Measurements from ENCODE around the gene LHB. TPM values are rescaled to one million over a fixed set of nuclear protein-coding genes. Genes with fewer than 3 reads are reported as not detected.
A peak's percentile ranks its signal among the peaks of the same experiment; 100 is the strongest.

LHB gene
- total RNA-seq, 2 experiments from 2014 or later = 0.63 to 0.88 TPM

- no peak for DNase-seq
- ChIA-PET CTCF (interaction anchor here (1.2 kb wide), 1 partner anchor 21 kb away, joined by 4 read pairs; the partner anchor contains the start of genes GYS1 and RUVBL2), POLR2A (no interaction called here)
- Mint-ChIP-seq H3K27me3 (peaks cover 9% of the 10 kb centered on the region), H3K36me3 (ENCODE audit: low read depth) (peaks cover 22% of the 10 kb centered on the region), H3K4me3 (no peak overlapping the region), H3K9me3 (no peaks in the 10 kb centered on the region), H3K4me1 (peaks cover 21% of the 10 kb centered on the region), H3K27ac (no peak overlapping the region)
These were observed 2.0 kb downstream of the LHB start for GRCh38 chr19:49014870-49015255.

GRCh38 chr19:49014123-49014869 lies 2.6 kb downstream of the LHB start:
- Mint-ChIP-seq H3K27ac (no peak overlapping the region), H3K27me3 (peaks cover 8% of the 10 kb centered on the region), H3K9me3 (no peaks in the 10 kb centered on the region), H3K4me1 (peaks cover 16% of the 10 kb centered on the region), H3K36me3 (ENCODE audit: low read depth) (peaks cover 25% of the 10 kb centered on the region), H3K4me3 (no peak overlapping the region)
- no peak for DNase-seq
- ChIA-PET POLR2A (interaction anchor here (0.5 to 1.5 kb wide), 3 partner anchors 21 to 544 kb away, joined by 3 to 5 read pairs (median 3); partner anchors contain the start of genes GYS1 and RUVBL2), CTCF (interaction anchor here (1.3 to 2.7 kb wide), 2 partner anchors 14 to 21 kb away, joined by 5 to 8 read pairs; partner anchors contain the start of genes GYS1 and RUVBL2)

- Mint-ChIP-seq H3K27ac (no peak overlapping the region), H3K4me1 (no peaks in the 10 kb centered on the region), H3K27me3 (no peaks in the 10 kb centered on the region), H3K4me3 (no peak overlapping the region), H3K36me3 (ENCODE audit: low read depth) (peaks cover 32% of the 10 kb centered on the region), H3K9me3 (no peaks in the 10 kb centered on the region)
- no peak for DNase-seq
- ChIA-PET POLR2A (interaction anchor here (1.3 kb wide), 1 partner anchor 17 kb away, joined by 3 read pairs; the partner anchor contains the start of gene RUVBL2), CTCF (interaction anchor here (3.4 kb wide), 1 partner anchor 11 kb away, joined by 16 read pairs; no protein-coding TSS in a partner anchor)
These were observed 5.7 kb downstream of the LHB start for GRCh38 chr19:49011194-49011593.

- H3K27ac Mint-ChIP-seq = no peak overlapping the region
- POLR2A ChIA-PET = no interaction called here
- CTCF ChIA-PET = interaction anchor here (0.8 to 3.4 kb wide), 3 partner anchors 11 to 87 kb away, joined by 3 to 16 read pairs (median 15); partner anchors contain the start of genes GYS1 and RUVBL2
These were observed 6.4 kb downstream of the LHB start for GRCh38 chr19:49010453-49010852.

GRCh38 chr19:49009828-49010227 lies 7.1 kb downstream of the LHB start:
- POLR2A ChIA-PET = no interaction called here
- no peaks in the 10 kb centered on the region for H3K27me3 Mint-ChIP-seq
- no peak for DNase-seq
- no peak overlapping the region for H3K4me3 Mint-ChIP-seq
- no peaks in the 10 kb centered on the region for H3K9me3 Mint-ChIP-seq
- H3K27ac Mint-ChIP-seq = no peak overlapping the region
- peaks cover 36% of the 10 kb centered on the region for H3K36me3 Mint-ChIP-seq (ENCODE audit: low read depth)
- no peaks in the 10 kb centered on the region for H3K4me1 Mint-ChIP-seq
- CTCF ChIA-PET = interaction anchor here (0.8 to 3.4 kb wide), 4 partner anchors 10 to 88 kb away, joined by 3 to 16 read pairs (median 16); partner anchors contain the start of genes GYS1 and RUVBL2

More at GRCh38 chr19:49010453-49010852, 6.4 kb downstream of the LHB start:
- peaks cover 30% of the 10 kb centered on the region for H3K36me3 Mint-ChIP-seq (ENCODE audit: low read depth)
- H3K4me3 Mint-ChIP-seq = no peak overlapping the region
- no peaks in the 10 kb centered on the region for H3K4me1 Mint-ChIP-seq
- no peaks in the 10 kb centered on the region for H3K9me3 Mint-ChIP-seq
- no peak for DNase-seq
- H3K27me3 Mint-ChIP-seq = no peaks in the 10 kb centered on the region

- no peaks in the 10 kb centered on the region for H3K9me3 Mint-ChIP-seq
- no peak overlapping the region for H3K4me3 Mint-ChIP-seq
- H3K36me3 Mint-ChIP-seq (ENCODE audit: low read depth) = peaks cover 37% of the 10 kb centered on the region
- ChIA-PET CTCF (no interaction called here), POLR2A (interaction anchor here (1.0 kb wide), 1 partner anchor 14 kb away, joined by 3 read pairs; the partner anchor contains the start of genes GYS1 and RUVBL2)
- H3K27ac Mint-ChIP-seq = no peak overlapping the region
- H3K4me1 Mint-ChIP-seq = no peaks in the 10 kb centered on the region
- no peak for DNase-seq
- H3K27me3 Mint-ChIP-seq = no peaks in the 10 kb centered on the region
These were observed 10.0 kb downstream of the LHB start for GRCh38 chr19:49006905-49007304.

GRCh38 chr19:49004964-49005614 lies 11.8 kb downstream of the LHB start:
- peaks cover 27% of the 10 kb centered on the region for H3K36me3 Mint-ChIP-seq (ENCODE audit: low read depth)
- H3K4me1 Mint-ChIP-seq = no peaks in the 10 kb centered on the region
- no peaks in the 10 kb centered on the region for H3K27me3 Mint-ChIP-seq
- ChIA-PET POLR2A (no interaction called here), CTCF (interaction anchor here (0.6 to 1.2 kb wide), 2 partner anchors 12 to 294 kb away, joined by 3 to 5 read pairs; partner anchors contain the start of genes GYS1 and RUVBL2)
- H3K4me3 Mint-ChIP-seq = no peak overlapping the region
- no peak for DNase-seq
- no peak overlapping the region for H3K27ac Mint-ChIP-seq
- no peaks in the 10 kb centered on the region for H3K9me3 Mint-ChIP-seq

GRCh38 chr19:49004133-49004532 lies 12.8 kb downstream of the LHB start:
- POLR2A ChIA-PET = interaction anchor here (1.3 kb wide), 1 partner anchor 11 kb away, joined by 6 read pairs; the partner anchor contains the start of genes GYS1 and RUVBL2
- H3K9me3 Mint-ChIP-seq = no peaks in the 10 kb centered on the region
- peaks cover 7% of the 10 kb centered on the region for H3K4me1 Mint-ChIP-seq

GRCh38 chr19:48999481-49000325 lies 17.2 kb downstream of the LHB start:
- peaks cover 29% of the 10 kb centered on the region for H3K4me1 Mint-ChIP-seq
- CTCF ChIA-PET = interaction anchor here (0.5 to 6.7 kb wide), 26 partner anchors 10 to 676 kb away, joined by 3 to 52 read pairs (median 4); partner anchors contain the start of genes BAX, CGB2 and LHB
- peaks cover 27% of the 10 kb centered on the region for H3K36me3 Mint-ChIP-seq (ENCODE audit: low read depth)
- POLR2A ChIA-PET = interaction anchor here (0.8 kb wide), 1 partner anchor 98 kb away, joined by 3 read pairs; no protein-coding TSS in a partner anchor
- H3K9me3 Mint-ChIP-seq = no peaks in the 10 kb centered on the region
- H3K4me3 Mint-ChIP-seq = no peak overlapping the region
- no peaks in the 10 kb centered on the region for H3K27me3 Mint-ChIP-seq
- peak; percentile 80 for DNase-seq
- peak overlapping the region; percentile 19 for H3K27ac Mint-ChIP-seq

More at GRCh38 chr19:49004133-49004532, 12.8 kb downstream of the LHB start:
- no peak for DNase-seq
- CTCF ChIA-PET = interaction anchor here (0.5 to 1.2 kb wide), 2 partner anchors 11 to 789 kb away, joined by 3 to 6 read pairs; partner anchors contain the start of genes GYS1 and RUVBL2
- Mint-ChIP-seq H3K36me3 (ENCODE audit: low read depth) (peaks cover 30% of the 10 kb centered on the region), H3K4me3 (no peak overlapping the region), H3K27me3 (no peaks in the 10 kb centered on the region), H3K27ac (no peak overlapping the region)

- peak; percentile 71 for DNase-seq
- CTCF ChIA-PET = interaction anchor here (0.6 to 6.7 kb wide), 12 partner anchors 11 to 409 kb away, joined by 3 to 52 read pairs (median 4); partner anchors contain the start of gene LHB
- H3K27me3 Mint-ChIP-seq = no peaks in the 10 kb centered on the region
- peaks cover 37% of the 10 kb centered on the region for H3K4me1 Mint-ChIP-seq
- no peak overlapping the region for H3K4me3 Mint-ChIP-seq
- no peaks in the 10 kb centered on the region for H3K9me3 Mint-ChIP-seq
- POLR2A ChIA-PET = no interaction called here
- peaks cover 22% of the 10 kb centered on the region for H3K36me3 Mint-ChIP-seq (ENCODE audit: low read depth)
- H3K27ac Mint-ChIP-seq = peak overlapping the region; percentile 4
These were observed 18.9 kb downstream of the LHB start for GRCh38 chr19:48997972-48998371.

GRCh38 chr19:48994035-48994386 lies 22.9 kb downstream of the LHB start:
- Mint-ChIP-seq H3K27me3 (no peaks in the 10 kb centered on the region), H3K4me3 (peak overlapping the region; percentile 98), H3K27ac (peak overlapping the region; percentile 95), H3K36me3 (ENCODE audit: low read depth) (peaks cover 27% of the 10 kb centered on the region), H3K4me1 (peaks cover 51% of the 10 kb centered on the region), H3K9me3 (no peaks in the 10 kb centered on the region)
- DNase-seq = no peak
- ChIA-PET CTCF (interaction anchor here (0.6 to 3.4 kb wide), 49 partner anchors 8 to 646 kb away, joined by 3 to 103 read pairs (median 5); partner anchors contain the start of genes ALDH16A1, BAX, BCAT2 and FTL), POLR2A (interaction anchor here (0.6 to 2.7 kb wide), 23 partner anchors 10 to 650 kb away, joined by 3 to 16 read pairs (median 4); partner anchors contain the start of genes ALDH16A1, BAX, FTL and NUCB1)

Measured in activated CD4-positive, alpha-beta memory T cell treated with anti-CD3 and anti-CD28 coated beads, Interleukin-2, amount 10 ng/mL, durations not matched to agents 7 days and 5 days (primary cell).